ENCODE measurements around the gene APOL3.
"Not testable (repeated sequence)": the region's sequence is repeated elsewhere in the genome, so short reads cannot be mapped to it uniquely, and the experiment has no call there.

DNA sequence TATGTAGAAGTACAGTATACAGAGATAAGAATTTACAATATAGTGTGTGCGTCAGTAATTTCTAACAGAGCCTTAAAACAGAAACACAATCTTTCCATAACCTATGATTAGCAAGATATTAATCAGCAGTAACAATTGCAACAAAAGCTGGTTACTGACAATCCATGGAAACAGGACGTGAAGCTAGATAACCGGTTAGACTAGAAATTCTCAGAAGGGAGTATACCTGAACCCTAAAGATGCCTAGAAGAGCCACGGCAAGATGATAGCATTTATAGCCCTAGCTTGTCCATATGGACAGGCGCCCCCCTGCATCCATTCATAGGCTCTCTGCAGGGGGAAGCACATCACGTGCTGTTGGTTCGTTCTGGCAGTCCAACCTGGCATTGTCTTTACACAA lies 42.9 kb upstream of the APOL3 start:
- TF ChIP-seq EZH2 (IDR thresholded peaks at IDR 0.05); FOXP2 (optimal IDR thresholded peaks at IDR 0.05; ENCODE audit: control extremely low read depth, extremely low read length, insufficient read depth): not testable (repeated sequence)
